ENCODE measurements around the gene CACNA1A. TPM values are rescaled to one million over a fixed set of nuclear protein-coding genes. Genes with fewer than 3 reads are reported as not detected.

Gene CACNA1A
- total RNA-seq, 2 experiments from 2014 or later: 0.19 to 0.78 TPM

DNA sequence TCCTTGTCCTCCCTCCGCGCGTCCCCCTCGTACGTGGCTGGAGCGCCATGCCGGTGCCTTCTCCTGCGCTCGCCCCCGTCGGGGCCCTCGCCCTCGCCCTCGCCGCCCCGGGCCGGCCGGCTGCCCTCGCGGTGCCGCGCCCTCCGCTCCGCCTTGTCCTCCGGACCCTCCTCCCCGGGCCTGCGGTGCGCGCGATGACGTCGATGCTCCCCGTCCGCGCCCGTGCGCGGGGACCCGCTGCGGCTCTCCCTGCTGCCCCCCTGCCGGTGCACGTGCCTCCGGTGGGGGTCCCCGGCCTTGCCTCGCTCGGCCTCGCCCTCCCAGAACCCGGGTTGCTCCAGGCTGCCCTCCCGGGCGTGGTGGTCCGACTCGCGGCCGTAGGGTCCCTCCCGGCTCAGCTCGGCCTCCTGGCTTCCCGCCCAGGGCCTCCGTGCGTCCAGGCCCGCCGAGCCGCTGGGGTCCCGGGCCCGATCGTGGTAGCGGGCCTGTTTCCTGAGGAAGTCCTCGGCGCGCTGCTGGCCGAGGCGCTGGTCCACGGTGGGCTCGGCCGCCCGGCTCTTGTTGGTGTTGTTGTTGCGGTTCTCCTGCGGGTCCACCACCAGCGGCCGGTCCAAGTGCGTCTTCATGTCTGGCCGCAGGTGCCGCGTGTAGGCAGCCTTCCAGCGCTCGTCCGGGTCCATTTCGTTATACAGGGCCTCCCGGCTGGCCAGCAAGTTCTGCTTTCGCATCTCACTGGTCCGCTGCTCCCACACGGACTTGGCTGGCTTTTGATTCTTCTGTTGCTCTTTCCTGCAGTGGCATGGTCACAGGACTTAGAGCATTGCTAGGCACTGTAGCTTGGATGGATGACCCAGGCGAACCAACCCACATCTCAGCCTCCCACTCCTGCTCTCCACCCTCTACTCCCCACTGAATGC lies 207.5 kb downstream of the CACNA1A start:
- POLR2A ChIA-PET: no interaction called here
- Histone ChIP-seq H3K79me2 (ENCODE audit: insufficient read depth, low read depth, low read length) (no peaks in the 10 kb centered on the region), H3K4me2 (ENCODE audit: low read length) (no peak overlapping the region), H3K36me3 (ENCODE audit: insufficient read depth, low read length) (no peaks in the 10 kb centered on the region), H4K20me1 (ENCODE audit: insufficient read depth, low read length) (no peaks in the 10 kb centered on the region), H3K9me2 (ENCODE audit: insufficient read depth, low read length) (no peaks in the 10 kb centered on the region), H3K27ac (ENCODE audit: low read depth, low read length, poor library complexity, severe bottlenecking) (no peak overlapping the region), H3K4me3 (ENCODE audit: low read depth, low read length, poor library complexity, severe bottlenecking) (no peak overlapping the region), H3K4me1 (ENCODE audit: insufficient read depth, low read length, poor library complexity, severe bottlenecking) (no peaks in the 10 kb centered on the region), H3K9me3 (ENCODE audit: low read length) (no peaks in the 10 kb centered on the region), H2AFZ (ENCODE audit: low read length) (no peak overlapping the region)
- CTCF ChIA-PET (ENCODE audit: unreplicated experiment): no interaction called here
- TF ChIP-seq EZH2phosphoT487 (IDR thresholded peaks at IDR 0.05; ENCODE audit: borderline replicate concordance, low read depth, low read length): no peak
- TF ChIP-seq, protein P1, sequence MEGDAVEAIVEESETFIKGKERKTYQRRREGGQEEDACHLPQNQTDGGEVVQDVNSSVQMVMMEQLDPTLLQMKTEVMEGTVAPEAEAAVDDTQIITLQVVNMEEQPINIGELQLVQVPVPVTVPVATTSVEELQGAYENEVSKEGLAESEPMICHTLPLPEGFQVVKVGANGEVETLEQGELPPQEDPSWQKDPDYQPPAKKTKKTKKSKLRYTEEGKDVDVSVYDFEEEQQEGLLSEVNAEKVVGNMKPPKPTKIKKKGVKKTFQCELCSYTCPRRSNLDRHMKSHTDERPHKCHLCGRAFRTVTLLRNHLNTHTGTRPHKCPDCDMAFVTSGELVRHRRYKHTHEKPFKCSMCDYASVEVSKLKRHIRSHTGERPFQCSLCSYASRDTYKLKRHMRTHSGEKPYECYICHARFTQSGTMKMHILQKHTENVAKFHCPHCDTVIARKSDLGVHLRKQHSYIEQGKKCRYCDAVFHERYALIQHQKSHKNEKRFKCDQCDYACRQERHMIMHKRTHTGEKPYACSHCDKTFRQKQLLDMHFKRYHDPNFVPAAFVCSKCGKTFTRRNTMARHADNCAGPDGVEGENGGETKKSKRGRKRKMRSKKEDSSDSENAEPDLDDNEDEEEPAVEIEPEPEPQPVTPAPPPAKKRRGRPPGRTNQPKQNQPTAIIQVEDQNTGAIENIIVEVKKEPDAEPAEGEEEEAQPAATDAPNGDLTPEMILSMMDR (conservative IDR thresholded peaks at IDR 0.05; ENCODE audit: low read length): no peak
- no peak for DNase-seq (ENCODE audit: low spot score)
- BruUV-seq (replicated peaks): no TSS peak
- intact Hi-C loops (cut with micrococcal nuclease; ENCODE audit: unreplicated experiment): no loop called here

DNA sequence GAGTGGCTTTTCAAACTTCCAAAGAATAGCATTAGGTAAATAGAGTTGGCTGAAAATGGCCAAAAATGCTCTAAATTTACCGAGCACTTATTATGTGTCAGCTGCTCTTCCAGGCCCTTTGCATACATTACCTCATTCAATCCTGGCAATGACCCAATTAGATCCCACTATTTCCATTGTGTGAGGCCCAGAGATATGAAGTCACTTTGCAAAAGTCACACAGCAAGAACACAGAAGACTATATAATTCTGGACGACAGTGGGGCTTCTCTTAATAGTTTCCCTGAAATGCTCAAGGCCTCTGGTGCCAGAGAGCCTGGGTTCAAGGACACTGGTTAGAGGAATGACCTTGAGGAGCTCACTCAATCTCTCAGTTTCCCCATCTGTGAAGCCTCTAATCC lies 209.3 kb downstream of the CACNA1A start:
- no peak for DNase-seq (ENCODE audit: low spot score)
- POLR2A ChIA-PET: no interaction called here
- Histone ChIP-seq H3K4me2 (ENCODE audit: low read length) (no peak overlapping the region), H2AFZ (ENCODE audit: low read length) (no peak overlapping the region), H3K9me2 (ENCODE audit: insufficient read depth, low read length) (no peaks in the 10 kb centered on the region), H3K4me1 (ENCODE audit: insufficient read depth, low read length, poor library complexity, severe bottlenecking) (no peaks in the 10 kb centered on the region), H3K27ac (ENCODE audit: low read depth, low read length, poor library complexity, severe bottlenecking) (no peak overlapping the region), H3K36me3 (ENCODE audit: insufficient read depth, low read length) (no peaks in the 10 kb centered on the region), H3K4me3 (ENCODE audit: low read depth, low read length, poor library complexity, severe bottlenecking) (no peak overlapping the region), H4K20me1 (ENCODE audit: insufficient read depth, low read length) (no peaks in the 10 kb centered on the region), H3K79me2 (ENCODE audit: insufficient read depth, low read depth, low read length) (no peaks in the 10 kb centered on the region), H3K9me3 (ENCODE audit: low read length) (no peaks in the 10 kb centered on the region)
- TF ChIP-seq, protein P1 (conservative IDR thresholded peaks at IDR 0.05; ENCODE audit: low read length): no peak
- TF ChIP-seq EZH2phosphoT487 (IDR thresholded peaks at IDR 0.05; ENCODE audit: borderline replicate concordance, low read depth, low read length): no peak
- BruUV-seq (replicated peaks): no TSS peak
- CTCF ChIA-PET (ENCODE audit: unreplicated experiment): no interaction called here
- intact Hi-C loops (cut with micrococcal nuclease; ENCODE audit: unreplicated experiment): no loop called here
